Thoracic aorta (tissue), 2 donors: ENCODE data around the gene RNF19B. TPM values are rescaled to one million over a fixed set of nuclear protein-coding genes. Genes with fewer than 3 reads are reported as not detected.

ENCODE experiments used
- ATAC-seq: fragments of 150-250 bp; one replicate; pipeline ENCODE4 v1.8.0; 2017; ENCODE audit warnings: low read depth; ENCODE audit not compliant: insufficient number of reproducible peaks, low FRiP score
- DNase-seq: peaks from one replicate; pipeline ENCODE4 v3.0.0-alpha.2; 2020; ENCODE audit warnings: low spot score
- H3K27ac ChIP-seq, 2 donors: fragments of 200-600 bp; sonication (generic); 1 replicate in 1 of 2; 2 replicates in 1 of 2; pipeline ENCODE4 v1.5.1; 2016; ENCODE audit warnings: mild to moderate bottlenecking in 2 of 2, moderate library complexity in 2 of 2
- H3K27me3 ChIP-seq: fragments of 200-600 bp; sonication (generic); replicated peaks from 2 replicates; pipeline ENCODE4 v1.6.0; 2016; ENCODE audit warnings: mild to moderate bottlenecking; ENCODE audit not compliant: insufficient read depth
- H3K36me3 ChIP-seq: fragments of 200-600 bp; sonication (generic); one replicate; pipeline ENCODE4 v1.5.1; 2016
- H3K4me1 ChIP-seq, 2 donors: fragments of 200-600 bp; sonication (generic); 1 replicate in 1 of 2; 2 replicates in 1 of 2; pipeline versions ENCODE4 v1.5.1 to v1.6.0; 2016; ENCODE audit warnings: low read depth in 2 of 2, mild to moderate bottlenecking in 1 of 2; ENCODE audit not compliant: control insufficient read depth in 1 of 2
- H3K4me3 ChIP-seq: fragments of 200-600 bp; sonication (generic); 2 replicates; pipeline ENCODE4 v1.5.1; 2016; ENCODE audit warnings: mild to moderate bottlenecking
- H3K9me3 ChIP-seq: fragments of 200-600 bp; sonication (generic); 2 replicates; pipeline ENCODE4 v1.5.1; 2016
- total RNA-seq, 2 donors: library from RNA; depleted of rRNA; stranded (reverse); fragments of >200 nt; gene quantifications; one replicate each; pipeline versions ENCODE4 v1.1.0 to v1.2.3, GENCODE V29; 2016
- TF ChIP-seq, protein P1 (sequence below): fragments of 200-600 bp; sonication (generic); IDR thresholded peaks from one replicate; pipeline ENCODE4 v1.5.1; 2019; ENCODE audit warnings: antibody characterized with exemption

RNF19B gene
- total RNA-seq, 2 donors from 2014 or later: 21.9 to 37.2 TPM

DNA sequence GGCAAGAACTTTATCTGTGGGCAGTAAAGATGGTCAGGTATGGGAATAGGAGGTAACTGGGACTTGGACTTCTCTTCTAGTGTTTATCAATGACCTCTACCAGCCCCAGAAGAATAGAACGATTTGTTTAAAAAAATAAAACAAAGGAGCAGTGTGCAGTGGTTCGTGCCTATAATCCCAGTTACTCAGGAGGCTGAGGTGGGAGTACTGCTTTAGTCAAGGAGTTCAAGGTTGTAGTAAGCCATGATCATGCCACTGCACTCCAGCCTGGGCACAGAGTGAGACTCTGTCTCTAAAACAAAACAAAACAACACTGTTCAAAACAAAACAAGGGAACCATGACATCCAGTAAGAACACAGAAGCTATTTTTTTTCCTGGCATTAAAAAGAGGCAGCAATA lies 4.3 kb downstream of the RNF19B start:
- DNase-seq: no peak
- ATAC-seq: no peak
- TF ChIP-seq, protein P1, sequence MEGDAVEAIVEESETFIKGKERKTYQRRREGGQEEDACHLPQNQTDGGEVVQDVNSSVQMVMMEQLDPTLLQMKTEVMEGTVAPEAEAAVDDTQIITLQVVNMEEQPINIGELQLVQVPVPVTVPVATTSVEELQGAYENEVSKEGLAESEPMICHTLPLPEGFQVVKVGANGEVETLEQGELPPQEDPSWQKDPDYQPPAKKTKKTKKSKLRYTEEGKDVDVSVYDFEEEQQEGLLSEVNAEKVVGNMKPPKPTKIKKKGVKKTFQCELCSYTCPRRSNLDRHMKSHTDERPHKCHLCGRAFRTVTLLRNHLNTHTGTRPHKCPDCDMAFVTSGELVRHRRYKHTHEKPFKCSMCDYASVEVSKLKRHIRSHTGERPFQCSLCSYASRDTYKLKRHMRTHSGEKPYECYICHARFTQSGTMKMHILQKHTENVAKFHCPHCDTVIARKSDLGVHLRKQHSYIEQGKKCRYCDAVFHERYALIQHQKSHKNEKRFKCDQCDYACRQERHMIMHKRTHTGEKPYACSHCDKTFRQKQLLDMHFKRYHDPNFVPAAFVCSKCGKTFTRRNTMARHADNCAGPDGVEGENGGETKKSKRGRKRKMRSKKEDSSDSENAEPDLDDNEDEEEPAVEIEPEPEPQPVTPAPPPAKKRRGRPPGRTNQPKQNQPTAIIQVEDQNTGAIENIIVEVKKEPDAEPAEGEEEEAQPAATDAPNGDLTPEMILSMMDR: no peak
- H3K27me3 ChIP-seq: no peaks in the 10 kb centered on the region
- no peak overlapping the region for H3K4me3 ChIP-seq
- H3K36me3 ChIP-seq: no peaks in the 10 kb centered on the region
- H3K9me3 ChIP-seq: no peaks in the 10 kb centered on the region
- peaks cover 18 to 28% of the 10 kb centered on the region in 2 donors for H3K4me1 ChIP-seq
- no peak overlapping the region for H3K27ac ChIP-seq

DNA sequence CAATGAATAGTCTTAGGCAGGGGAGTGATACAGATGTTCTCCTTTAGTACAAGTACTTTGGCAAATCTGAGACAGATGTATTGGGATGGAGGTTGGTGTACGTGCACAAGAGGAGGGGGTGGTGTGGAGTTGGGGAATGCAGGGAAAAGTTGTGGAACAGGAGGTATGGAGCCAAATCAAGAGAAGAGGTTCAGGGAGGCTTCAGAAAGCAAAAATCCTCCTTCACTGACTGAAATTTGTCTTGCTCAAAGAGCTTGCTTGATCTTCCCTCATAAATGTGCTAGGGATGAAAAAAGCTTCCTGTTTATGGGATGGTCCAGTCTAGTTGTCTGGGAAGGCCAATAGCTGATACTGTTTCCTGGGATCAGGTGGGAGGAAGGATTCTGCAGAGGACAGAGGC lies 5.8 kb downstream of the RNF19B start:
- H3K27me3 ChIP-seq: no peaks in the 10 kb centered on the region
- DNase-seq (no peak), ATAC-seq (no peak)
- H3K4me1 ChIP-seq: peaks cover 23 to 28% of the 10 kb centered on the region in 2 donors
- no peaks in the 10 kb centered on the region for H3K9me3 ChIP-seq
- no peak overlapping the region for H3K4me3 ChIP-seq
- TF ChIP-seq, protein P1: no peak
- no peak overlapping the region for H3K27ac ChIP-seq
- H3K36me3 ChIP-seq: no peaks in the 10 kb centered on the region

DNA sequence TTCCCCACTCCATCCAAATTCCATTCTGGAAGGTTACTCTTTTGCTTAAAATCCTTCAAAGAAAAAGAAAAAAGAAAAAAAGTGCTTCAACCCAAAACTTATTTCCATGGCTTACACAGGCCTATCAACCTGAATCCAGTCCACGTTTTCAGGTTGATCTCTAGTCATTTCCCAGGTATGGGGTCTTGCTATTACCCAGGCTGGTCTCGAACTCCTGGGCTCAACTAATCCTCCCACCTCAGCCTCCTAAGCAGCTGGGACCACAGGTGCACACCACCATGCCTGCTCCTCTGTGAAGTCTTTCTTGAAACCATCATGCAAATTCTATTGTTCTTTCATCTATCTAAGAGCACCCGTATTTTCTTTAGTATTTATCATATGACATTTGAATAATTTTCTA lies 7.6 kb downstream of the RNF19B start:
- TF ChIP-seq, protein P1: no peak
- no peaks in the 10 kb centered on the region for H3K9me3 ChIP-seq
- ATAC-seq: no peak

DNA sequence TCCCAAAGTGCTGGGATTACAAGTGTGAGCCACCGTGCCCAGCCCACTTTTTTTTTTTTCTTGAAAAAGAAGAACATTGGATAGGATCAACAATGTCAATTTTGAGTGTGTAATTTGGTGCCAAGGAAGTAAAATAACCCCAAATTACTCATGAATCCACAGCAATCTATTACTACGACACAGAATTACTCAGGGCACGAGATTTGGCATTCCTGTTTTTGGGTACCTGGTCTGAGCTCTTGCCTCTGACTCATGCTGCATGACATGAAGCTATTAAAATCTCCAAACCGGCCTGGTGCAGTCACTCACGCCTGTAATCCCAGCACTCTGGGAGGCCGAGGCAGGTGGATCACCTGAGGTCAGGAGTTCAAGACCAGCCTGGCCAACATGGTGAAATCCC lies 10.4 kb downstream of the RNF19B start:
- Histone ChIP-seq H3K36me3 (no peaks in the 10 kb centered on the region), H3K27ac (no peak overlapping the region), H3K4me3 (no peak overlapping the region), H3K9me3 (no peaks in the 10 kb centered on the region), H3K27me3 (no peaks in the 10 kb centered on the region), H3K4me1 (peaks cover 17 to 23% of the 10 kb centered on the region in 2 donors)
- TF ChIP-seq, protein P1: no peak
- DNase-seq (no peak), ATAC-seq (no peak)

More for the DNA sequence above, 7.6 kb downstream of the RNF19B start:
- H3K4me1 ChIP-seq: peaks cover 16 to 22% of the 10 kb centered on the region in 2 donors
- H3K27ac ChIP-seq: no peak overlapping the region
- no peaks in the 10 kb centered on the region for H3K27me3 ChIP-seq
- H3K36me3 ChIP-seq: no peaks in the 10 kb centered on the region
- no peak overlapping the region for H3K4me3 ChIP-seq
- no peak for DNase-seq

DNA sequence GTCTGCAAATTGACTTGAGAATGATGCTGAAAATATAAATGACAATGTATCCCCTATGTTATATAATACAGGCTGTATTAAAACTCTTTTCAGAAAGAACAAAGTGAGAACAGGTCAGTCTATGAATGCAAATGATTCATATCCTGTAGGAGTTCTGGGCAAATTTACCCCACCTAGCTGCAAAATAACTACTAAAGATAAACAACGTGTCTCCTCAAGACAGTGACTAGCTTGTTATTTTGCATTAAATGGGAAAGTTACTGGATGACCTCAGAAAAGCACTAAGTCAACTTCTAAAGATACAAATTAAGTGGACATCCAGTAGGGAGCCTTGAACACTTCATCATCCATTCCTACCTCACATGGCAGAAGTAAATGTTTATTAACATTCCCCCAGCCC lies 11.1 kb downstream of the RNF19B start:
- DNase-seq (no peak), ATAC-seq (no peak)
- H3K4me1 ChIP-seq: peaks cover 23 to 30% of the 10 kb centered on the region in 2 donors
- H3K27ac ChIP-seq: no peak overlapping the region
- no peak overlapping the region for H3K4me3 ChIP-seq
- H3K9me3 ChIP-seq: no peaks in the 10 kb centered on the region
- no peaks in the 10 kb centered on the region for H3K27me3 ChIP-seq
- no peaks in the 10 kb centered on the region for H3K36me3 ChIP-seq
- TF ChIP-seq, protein P1: no peak
